ENCODE measurements around the gene CHRNB2. TPM values are rescaled to one million over a fixed set of nuclear protein-coding genes. Genes with fewer than 3 reads are reported as not detected.

The CHRNB2 gene
- total RNA-seq, 1 donor from 2014 or later: 0.20 TPM

DNA sequence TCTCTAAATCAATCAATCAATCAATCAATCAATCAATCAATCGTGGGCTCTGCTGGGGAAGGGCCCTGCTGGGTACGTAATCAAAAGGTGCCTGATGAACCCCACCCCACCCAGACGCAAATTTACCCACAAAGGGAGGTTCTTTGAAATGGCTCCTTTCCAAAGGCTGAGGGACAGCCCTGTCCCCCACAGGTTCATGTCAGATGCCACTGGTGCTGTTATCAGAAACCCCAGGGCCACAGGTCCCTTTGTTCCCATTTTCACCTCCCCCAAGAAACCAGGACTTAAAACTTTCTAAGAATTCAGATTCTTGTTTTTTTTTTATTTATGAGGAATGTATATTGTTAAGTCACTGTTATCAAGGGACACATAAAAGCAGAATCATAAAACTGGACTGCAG, 14.2 kb downstream of the CHRNB2 start:
- no peak for ATAC-seq

DNA sequence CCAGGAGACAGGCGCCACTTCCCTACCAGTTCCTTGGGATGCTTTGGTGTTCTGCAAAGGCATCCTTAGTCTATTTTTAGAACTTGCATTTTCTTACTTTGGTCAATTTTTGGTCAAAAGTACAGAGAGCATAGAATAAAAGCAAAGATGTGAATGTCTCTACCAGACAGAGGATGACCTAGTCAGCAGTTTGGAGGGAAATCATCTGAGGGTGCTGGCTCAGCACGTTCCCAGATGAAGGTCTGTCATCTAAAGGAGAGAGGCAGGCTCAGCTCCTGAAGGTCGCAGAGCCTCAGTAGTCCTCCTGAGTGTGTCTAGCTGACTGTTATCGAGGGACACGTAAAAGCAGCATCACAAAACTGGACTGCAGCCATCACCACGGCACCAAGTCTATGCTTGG, 15.3 kb downstream of the CHRNB2 start:
- ATAC-seq: no peak

DNA sequence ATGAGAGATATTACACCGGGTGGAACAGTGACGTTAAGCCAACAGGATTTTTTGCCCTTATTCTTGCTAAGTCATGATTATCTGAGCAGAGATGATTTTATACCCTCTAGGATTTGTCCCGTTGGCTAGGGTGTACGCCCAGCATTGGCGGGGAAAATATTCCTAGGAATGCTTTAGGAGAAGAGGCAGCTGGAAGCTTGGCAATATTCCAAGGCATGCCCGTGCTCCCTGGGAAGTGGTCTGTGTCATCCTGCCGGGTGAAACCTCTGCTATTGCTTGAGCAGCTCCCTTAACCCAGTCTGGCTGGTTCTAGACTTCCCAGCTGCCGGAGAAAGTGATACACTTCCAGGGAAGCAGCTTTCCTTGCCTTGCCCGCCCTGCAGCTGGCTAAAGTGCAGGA, 16.2 kb downstream of the CHRNB2 start:
- ATAC-seq: no peak

DNA sequence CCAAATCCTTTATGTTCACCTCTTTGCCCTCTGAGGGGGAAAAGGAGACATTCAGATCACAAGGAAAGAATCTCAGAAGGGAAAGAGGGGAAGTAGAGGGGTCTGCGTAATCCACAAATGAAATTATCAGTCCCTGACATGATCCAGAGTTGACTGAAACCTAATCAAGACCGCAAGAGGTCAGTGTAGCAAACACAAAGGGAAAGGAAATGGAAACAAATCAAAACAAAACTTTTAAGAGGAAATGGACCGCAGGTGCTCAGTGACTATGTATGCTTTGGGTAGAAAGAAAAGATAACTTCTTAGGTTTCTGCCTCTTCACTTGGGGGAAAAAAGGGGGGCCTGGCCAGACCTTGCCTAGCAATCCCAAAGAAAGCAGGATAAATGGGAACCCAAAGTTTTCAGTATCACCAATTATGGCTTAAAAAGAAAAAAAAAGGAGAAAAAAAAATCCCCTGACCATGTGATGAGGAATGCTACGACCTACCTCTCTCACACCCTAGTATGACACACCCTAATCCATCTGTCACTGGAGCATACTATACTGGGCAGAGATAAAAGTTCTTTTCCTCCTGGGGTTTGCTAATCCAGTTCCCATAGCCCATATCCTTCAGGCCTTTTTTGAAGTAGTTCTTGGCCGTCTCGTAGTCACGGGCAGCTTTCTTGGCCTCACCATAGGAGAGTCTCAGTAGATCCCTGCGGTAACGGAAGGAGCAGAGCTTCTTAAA, 16.9 kb downstream of the CHRNB2 start:
- peak; percentile 50 for ATAC-seq

DNA sequence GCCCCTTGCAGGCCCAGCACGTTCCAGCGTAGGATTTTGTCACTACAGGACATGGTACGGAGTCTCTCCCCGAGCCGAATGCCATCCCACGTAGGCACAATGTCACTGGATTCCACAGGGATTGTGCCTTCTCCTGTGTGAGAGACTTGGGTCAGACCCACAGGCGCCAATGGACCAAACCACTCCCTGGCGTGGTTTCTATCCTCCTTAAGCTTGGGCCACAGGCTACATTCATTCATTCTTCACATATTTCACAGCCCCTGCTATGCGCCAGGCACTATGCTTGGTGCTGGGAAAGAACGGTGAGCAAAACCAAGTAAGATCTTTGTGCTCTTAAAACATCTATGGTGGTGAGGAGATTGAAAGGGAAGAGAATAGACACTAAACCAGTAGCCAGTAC, 18.7 kb downstream of the CHRNB2 start:
- no peak for ATAC-seq

DNA sequence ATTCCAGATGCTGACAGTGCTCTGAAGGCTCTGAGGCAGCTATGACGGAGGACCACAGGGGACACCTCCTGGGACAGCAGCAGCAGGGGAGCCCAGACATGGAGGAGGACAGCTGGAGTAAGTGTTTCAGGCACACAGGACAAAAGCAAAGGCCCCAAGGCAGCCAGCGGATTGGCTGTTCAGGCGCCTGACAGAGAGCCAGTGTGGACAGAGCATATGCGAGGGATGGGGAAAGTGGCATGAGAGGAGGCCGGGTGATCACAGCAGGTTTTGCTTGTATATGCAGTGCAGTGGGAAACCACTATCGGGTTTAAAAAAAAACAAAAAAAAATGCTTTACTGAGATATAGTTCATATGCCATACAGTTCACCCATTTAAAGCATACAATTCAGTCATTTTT, 19.1 kb downstream of the CHRNB2 start:
- ATAC-seq: no peak

DNA sequence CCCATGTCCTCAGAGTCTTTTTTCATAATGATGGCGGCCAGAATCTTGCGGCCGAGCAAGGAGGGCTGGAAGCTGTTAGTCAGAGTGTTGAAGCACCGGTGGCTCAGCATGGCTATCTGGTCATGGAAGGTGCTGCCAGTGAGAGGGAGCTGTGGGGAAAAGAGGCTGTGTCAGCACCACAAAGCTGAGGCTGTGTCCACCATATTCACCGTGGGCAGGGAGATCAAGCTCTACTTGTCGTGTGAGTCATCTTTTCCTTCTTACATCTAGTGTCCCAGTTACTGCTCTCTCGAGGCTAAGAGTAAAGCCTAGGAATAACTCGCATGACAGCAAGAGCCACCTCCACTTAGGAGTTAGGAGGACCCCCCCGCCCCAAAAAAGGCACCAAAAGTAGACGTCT, 22.2 kb downstream of the CHRNB2 start:
- ATAC-seq: peak; percentile 13

DNA sequence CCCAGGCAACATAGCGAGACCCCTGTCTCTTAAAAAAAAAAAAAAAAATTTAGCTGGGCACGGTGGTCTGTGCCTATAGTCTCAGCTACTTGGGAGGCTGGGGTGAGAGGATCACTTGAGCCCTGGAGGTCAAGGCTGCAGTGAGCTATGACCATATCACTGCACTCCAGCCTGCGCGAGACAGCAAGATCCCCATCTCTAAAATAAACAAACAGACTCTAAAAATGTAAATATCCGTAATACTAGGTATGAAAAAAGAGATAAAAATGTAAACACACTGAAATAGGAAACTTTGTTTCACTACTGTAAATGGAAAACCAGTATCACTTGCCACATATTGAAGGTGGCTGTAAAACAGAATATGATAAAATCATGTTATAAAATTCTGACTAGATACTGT, 23.2 kb downstream of the CHRNB2 start:
- no peak for ATAC-seq

DNA sequence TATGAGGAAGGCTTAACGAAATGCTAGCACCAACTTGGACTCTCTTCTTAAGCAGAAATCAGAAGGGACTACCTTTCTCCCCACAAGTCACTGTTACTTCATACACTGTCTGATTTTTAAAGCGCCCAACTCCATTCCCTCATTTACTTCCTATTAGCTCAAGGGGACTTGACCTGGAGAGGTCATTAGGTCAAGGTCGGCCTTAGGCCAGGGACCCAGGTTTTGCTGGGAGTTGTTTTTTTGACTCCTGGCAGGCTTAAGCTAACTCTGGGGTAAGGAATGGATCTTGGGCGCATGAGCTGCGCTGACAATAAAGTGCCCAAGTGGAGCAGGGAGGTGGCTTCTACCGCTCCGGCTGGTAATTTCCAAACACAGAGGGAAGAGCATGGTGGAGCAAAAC, 23.6 kb downstream of the CHRNB2 start:
- ATAC-seq: no peak

DNA sequence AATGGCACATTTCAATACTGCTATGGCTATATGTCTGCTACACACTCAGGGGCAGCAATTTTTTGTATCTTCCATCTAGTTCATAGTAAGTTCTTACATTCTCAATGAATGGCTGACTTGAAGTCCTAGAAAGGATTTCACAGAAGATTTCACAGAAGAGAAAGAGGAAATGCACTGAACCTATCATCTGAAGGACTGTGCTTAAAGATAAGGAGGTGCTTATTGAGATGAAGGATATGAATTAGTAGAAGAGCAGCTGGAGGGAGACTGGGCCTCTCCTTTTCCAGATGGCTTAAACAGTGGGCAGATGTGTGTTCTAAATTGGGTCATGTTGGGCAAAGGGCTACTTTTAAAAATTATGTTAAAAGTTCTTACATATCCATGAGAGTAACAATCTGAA, 25.8 kb downstream of the CHRNB2 start:
- no peak for ATAC-seq

DNA sequence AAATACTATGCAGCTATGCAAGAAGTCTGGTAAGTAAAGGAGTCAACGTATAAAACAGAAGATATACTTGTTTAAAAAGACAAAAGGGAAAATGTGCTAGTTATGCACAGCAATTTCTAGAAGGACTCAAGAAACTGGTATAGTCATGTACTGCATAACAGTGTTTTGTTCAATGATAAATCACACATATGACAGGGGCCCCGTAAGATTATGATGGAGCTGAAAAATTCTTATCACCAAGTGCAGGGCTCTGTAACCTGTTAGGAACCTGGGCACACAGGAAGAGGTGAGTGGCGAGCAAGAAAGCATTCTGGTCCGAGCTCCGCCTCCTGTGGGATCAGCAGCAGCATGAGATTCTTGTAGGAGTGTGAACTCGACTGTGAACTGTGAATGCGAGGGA, 27.2 kb downstream of the CHRNB2 start:
- no peak for ATAC-seq

DNA sequence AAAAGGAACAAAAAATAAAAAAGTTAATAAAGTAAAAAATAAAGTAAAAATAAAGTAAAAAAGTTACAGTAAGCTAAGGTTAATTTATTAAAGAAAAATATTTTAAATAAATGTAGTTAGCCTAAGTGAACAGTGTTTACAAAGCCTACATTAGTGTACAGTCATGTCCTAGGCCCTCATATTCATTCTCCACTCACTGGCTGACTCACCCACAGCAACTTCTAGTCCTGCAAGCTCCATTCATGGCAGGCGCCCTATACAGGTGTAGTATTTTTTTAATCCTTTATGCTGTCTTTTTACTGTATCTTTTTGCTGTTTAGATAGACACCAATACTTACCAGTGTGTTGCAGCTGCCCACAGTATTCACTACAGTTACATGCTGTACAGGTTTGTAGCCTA, 28.0 kb downstream of the CHRNB2 start:
- ATAC-seq: peak; percentile 78

DNA sequence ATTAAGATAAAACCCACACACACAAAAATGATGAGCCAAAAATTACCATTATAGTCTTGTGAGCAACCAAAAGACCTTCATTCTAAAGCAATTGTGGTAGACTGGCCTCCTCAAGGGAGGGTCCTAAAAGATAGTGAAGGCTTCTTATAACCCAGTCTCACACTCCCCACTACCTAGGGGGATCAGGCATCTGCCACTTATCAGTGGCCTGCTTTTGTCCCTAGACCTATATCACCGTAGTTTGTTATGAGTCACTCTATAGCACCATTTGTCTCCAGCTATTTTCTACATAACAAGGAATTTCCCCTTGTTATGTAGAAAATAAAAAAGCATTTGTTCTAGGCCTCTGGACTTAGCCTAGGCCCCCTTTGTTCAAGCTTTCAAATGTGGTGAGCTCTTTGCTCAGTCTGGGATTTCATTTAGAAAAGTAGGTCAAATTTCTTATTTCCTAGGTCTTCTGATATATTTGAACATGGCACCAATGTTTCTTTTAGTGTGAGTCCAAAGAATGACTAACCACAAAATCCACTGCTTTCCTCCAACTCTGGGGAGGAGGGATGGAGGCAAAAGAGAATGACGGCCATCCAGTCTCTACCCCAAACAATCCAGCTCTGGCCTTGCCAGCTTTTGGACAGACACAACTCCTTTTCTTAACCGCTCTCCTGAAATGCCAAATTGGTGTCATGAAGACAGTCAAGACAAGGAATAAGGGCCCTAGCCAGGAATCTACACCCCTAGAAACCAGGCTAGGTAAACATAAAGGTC, 31.5 kb downstream of the CHRNB2 start:
- no peak for ATAC-seq

DNA sequence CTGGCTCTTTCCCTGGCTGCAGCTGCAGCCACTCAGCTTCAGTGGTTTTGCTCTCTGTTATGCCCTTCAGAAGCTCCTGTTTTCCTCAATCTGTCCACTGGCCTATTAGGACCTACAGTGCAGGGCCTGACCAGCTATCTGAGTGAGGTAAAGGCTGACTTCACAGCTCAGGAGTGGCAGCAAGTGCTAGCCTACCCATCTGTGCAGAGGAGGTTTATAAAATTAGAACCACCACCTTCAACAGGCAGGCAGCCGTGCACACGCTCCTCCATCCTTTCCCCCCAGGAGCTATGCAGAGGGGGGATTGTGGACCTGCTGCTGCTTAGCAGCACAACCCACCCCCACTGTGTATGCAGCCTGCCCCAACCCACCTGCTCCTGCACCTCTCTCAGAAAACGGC, 32.1 kb downstream of the CHRNB2 start:
- no peak for ATAC-seq

DNA sequence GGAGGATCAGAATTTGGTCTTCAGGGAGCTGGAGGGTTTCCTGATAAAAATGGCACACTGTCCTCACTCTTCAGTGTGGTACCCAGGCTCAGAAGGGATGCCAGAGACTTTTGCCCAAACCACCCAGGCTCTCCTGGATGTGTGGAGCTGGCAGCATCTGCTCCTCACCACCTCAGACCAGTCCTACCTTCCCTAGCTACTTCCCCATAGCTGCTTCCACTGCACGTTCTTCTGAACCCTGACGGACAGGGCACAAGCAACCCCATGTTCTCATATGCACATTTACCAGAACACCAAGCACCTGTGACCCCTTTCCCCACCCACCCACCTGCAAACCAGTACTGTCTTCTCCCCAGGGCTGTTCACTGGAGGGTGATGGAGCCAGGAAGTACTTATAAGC, 35.7 kb downstream of the CHRNB2 start:
- no peak for ATAC-seq

DNA sequence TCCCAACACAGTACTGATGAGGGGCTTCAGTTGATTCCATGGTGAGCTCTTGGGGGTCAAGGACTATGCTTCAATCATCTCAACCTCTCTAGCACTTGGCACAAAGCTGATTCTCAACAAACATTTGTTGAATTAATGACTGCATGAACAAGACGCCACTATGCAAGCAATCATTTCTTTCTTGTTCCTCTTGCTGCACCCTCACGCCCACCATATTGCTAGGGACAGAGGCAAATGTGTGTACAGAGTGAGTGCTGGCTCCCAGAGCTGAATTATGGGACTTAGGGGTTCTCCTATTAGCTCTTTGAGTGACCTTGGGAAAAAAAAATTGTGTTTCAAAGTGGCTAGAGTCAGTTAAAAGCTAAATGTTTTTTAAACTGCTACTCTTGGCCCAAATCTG, 38.0 kb downstream of the CHRNB2 start:
- no peak for ATAC-seq

DNA sequence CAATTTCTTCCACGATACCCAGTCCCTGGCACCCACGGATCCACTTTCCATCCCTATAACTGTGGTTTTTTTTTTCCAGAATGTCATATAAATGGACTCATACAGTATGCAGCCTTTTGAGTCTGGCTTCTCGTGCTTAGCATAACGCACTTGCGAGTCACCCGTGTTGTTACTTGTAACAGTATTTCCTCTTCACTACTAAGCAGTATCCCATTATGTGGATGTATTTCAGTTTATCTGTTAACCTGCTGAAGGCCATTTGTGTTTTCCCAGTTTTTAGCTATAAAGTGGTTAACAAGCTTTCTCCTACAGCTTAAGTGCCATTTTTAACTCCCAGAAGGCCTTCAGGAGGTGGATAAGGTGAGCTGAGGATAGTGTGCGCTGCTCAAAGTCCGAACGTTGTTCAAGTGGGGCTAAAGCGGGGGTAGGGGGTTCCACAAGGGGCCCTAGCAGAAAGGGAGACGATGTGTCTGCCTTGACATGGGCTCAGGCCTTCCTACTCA, 39.6 kb downstream of the CHRNB2 start:
- ATAC-seq: no peak

DNA sequence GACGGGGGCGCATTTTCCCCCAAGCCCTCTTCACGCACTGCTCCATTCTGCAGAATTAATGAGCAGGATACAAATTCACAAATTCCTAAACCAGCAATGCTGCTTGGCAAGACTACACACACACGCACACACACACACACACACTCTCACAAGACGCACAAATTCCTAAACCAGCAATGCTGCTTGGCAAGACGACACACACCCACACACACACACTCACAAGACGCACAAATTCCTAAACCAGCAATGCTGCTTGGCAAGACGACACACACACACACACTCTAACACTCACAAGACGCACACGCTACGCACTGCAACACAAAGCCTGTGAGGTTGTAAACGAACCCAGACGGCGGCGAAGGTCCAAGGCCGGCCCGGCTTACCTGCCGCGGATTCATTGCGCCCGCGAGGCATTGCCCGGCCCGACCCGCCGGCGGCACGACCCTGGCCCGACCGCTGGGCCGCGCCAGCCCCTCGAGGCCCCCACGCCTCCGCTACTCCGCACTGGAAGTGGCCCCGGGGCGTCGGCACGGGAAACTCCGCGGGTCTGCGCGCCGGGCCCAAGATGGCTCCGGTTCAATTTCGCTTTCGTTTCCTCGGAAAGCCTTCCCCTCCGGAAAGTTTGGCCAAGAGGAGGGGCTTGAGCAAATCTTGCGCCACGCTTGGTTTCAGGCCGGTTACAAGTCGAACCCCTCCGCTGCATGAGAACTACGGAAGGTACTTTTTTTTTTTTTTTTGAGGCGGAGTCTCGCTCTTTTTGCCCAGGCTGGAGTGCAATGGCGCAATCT, 40.2 kb downstream of the CHRNB2 start, which contains the start of gene ADAR:
Gene ADAR, minus strand, starts transcription at position 578 of the 788 bp plus-strand sequence. Its CDS starts 180 bp downstream, at position 398.
- peak; percentile 88 for ATAC-seq

DNA sequence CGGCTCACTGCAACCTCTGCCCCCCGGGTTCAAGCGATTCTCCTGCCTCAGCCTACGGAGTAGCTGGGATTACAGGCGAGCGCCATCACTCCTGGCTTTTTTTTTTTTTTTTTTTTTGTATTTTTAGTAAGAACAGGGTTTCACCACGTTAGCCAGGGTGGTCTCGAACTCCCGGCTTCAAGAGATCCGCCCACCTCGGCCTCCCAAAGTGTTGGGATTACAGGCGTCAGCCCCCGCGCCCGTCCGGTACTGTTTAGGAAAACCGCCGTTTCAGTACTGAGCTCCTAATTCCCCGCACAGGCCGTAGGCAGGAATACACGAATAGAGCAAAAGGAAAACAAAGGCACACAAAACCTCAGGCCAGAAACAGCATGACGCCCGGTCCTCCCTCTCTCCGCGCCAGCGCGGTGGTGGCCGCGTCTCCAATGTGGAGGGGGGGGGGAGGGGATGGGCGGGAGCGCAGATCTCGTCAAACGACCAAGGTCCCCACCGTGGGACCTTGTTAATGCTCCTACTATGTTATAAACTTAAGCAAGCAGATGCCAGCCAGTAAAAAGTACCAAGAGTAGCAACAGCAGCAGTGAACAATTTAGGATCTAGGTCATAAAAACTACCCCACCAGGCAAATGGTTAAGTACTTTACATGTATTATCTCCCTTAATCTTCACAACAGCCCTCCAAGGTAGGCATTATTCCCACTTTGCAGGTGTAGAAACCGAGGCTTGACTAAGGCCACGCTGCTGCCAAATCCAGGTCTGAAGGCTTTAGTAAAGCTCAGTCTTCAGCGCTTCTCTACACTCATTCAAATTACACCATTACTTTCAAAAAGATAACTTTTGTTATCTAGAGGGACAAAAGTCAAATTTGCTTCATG, 41.1 kb downstream of the CHRNB2 start:
- ATAC-seq: peak; percentile 44

DNA sequence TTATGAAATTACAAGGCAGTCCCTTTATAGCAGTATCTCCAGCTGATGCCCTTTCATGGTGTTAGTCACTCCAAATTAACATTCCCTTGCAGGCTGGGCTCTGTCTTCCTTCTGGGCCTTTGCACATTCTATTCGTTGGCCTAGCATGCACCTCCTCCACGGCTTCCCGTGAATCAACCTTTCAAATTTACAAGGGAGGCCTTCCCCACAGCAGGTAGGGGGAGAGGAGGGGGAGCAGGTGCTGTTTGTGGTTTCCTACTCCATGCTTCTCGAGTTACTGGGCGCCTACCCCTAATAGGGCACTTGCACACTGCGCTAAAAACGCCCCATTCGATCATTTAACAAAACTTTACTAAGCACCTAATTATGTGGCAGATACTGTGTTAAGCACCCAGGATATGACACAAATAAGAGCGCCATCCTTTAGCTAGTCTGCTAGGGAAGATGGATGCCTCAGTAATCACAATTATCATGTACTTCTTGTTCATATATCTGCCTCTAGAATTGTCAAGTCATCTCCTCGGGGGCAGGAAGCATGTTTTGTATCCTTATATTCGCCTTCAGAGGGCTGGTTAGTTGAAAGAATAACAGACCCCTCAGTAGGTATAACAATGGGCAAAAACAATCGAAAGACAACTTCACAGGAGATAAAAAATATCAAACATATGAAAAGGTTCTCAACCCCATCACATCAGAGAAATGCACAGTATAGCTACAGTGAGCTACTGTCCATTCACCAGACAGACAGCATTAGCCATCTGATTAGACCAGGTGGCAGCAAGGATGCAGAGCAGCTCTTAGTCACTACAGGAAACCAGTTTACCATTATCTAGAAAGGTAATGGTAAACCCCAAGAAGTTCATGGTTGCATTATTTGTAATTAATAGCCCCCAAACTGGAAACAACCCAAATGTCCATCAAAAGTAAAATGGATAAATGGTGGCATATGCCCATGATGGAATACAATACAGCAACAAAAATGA, 42.1 kb downstream of the CHRNB2 start:
- no peak for ATAC-seq

All from esophagus mucosa (tissue), 1 donor.